HG02970 (cell line): ENCODE results near the gene GAB2.
"Not testable (repeated sequence)": the region's sequence is repeated elsewhere in the genome, so short reads cannot be mapped to it uniquely, and the experiment has no call there.

Source experiments
- ATAC-seq: cut with Tn5 transposase; IDR thresholded peaks from one replicate; pipeline ENCODE4 v1.9.1; 2021; ENCODE audit warnings: mild to moderate bottlenecking, moderate library complexity, moderate number of reproducible peaks; ENCODE audit not compliant: unreplicated experiment, low FRiP score

GAB2 gene

GRCh38 chr11:78372114-78372768, 45.4 kb downstream of the GAB2 start:
- no peak for ATAC-seq

GRCh38 chr11:78371221-78371891, 46.3 kb downstream of the GAB2 start:
- ATAC-seq = no peak

- no peak for ATAC-seq
These were observed 47.0 kb downstream of the GAB2 start for GRCh38 chr11:78370406-78371172.

GRCh38 chr11:78365381-78365792, 52.2 kb downstream of the GAB2 start:
- ATAC-seq = no peak

GRCh38 chr11:78364128-78364751, 53.4 kb downstream of the GAB2 start:
- no peak for ATAC-seq

- ATAC-seq = no peak
These were observed 54.5 kb downstream of the GAB2 start for GRCh38 chr11:78363024-78363619.

GRCh38 chr11:78361228-78361627, 56.4 kb downstream of the GAB2 start:
- ATAC-seq = no peak

- no peak for ATAC-seq
These were observed 57.7 kb downstream of the GAB2 start for GRCh38 chr11:78359921-78360320.

- not testable (repeated sequence) for ATAC-seq
These were observed 59.7 kb downstream of the GAB2 start for GRCh38 chr11:78357924-78358323.

GRCh38 chr11:78357425-78357824, 60.2 kb downstream of the GAB2 start:
- ATAC-seq = not testable (repeated sequence)

GRCh38 chr11:78355742-78356141, 61.9 kb downstream of the GAB2 start:
- ATAC-seq = not testable (repeated sequence)

- no peak for ATAC-seq
These were observed 62.3 kb downstream of the GAB2 start for GRCh38 chr11:78355309-78355705.

GRCh38 chr11:78354408-78355308, 63.0 kb downstream of the GAB2 start:
- ATAC-seq = no peak

GRCh38 chr11:78351979-78352841, 65.4 kb downstream of the GAB2 start:
- ATAC-seq = no peak

- no peak for ATAC-seq
These were observed 66.4 kb downstream of the GAB2 start for GRCh38 chr11:78351193-78351592.

- ATAC-seq = no peak
These were observed 66.9 kb downstream of the GAB2 start for GRCh38 chr11:78350646-78351165.

GRCh38 chr11:78350091-78350645, 67.5 kb downstream of the GAB2 start:
- no peak for ATAC-seq

- ATAC-seq = no peak
These were observed 68.0 kb downstream of the GAB2 start for GRCh38 chr11:78349624-78350023.
